OCI-LY7 (cell line): ENCODE data around the gene MPRIP. TPM values are rescaled to one million over a fixed set of nuclear protein-coding genes. Genes with fewer than 3 reads are reported as not detected.

Experiments used
- BruUV-seq: library from RNA; stranded (reverse); fragments of 400-500 nt; replicated peaks from 2 replicates; lab custom pipeline; 2021; lab: Mats Ljungman, UMichigan
- CTCF ChIA-PET: fragments of 300-600 bp; sonication (Branson Sonifier 250); formaldehyde crosslinking; loops from one replicate; lab custom pipeline; 2022; ENCODE audit warnings: antibody characterized with exemption; ENCODE audit not compliant: unreplicated experiment; lab: Charles Lee
- POLR2A ChIA-PET: fragments of 300-600 bp; sonication (Branson Sonifier 250); formaldehyde crosslinking; loops from one replicate; lab custom pipeline; 2022; ENCODE audit warnings: antibody characterized with exemption; lab: Charles Lee
- DNase-seq: peaks from one replicate; pipeline ENCODE4 v3.0.0-alpha.2; 2015; ENCODE audit warnings: low spot score
- H2AFZ ChIP-seq: fragments of 200-600 bp; sonication (generic), shearing (Covaris generic); 2 replicates; pipeline ENCODE4 v1.6.1; 2014; ENCODE audit warnings: mild to moderate bottlenecking, antibody characterized with exemption, low read length, moderate library complexity
- H3K27ac ChIP-seq: fragments of 200-600 bp; sonication (generic); 2 replicates; pipeline ENCODE4 v1.5.1; 2014; ENCODE audit warnings: mixed run types, low read depth, mild to moderate bottlenecking, moderate library complexity, low read length, inconsistent platforms; ENCODE audit not compliant: poor library complexity, severe bottlenecking
- H3K36me3 ChIP-seq: fragments of 200-600 bp; sonication (generic); 2 replicates; pipeline ENCODE4 v1.6.1; 2014; ENCODE audit warnings: mild to moderate bottlenecking, antibody characterized with exemption, low read length, moderate library complexity, mixed read lengths; ENCODE audit not compliant: insufficient read depth
- H3K4me1 ChIP-seq: fragments of 200-600 bp; sonication (generic); 2 replicates; pipeline ENCODE4 v1.5.1; 2014; ENCODE audit warnings: mild to moderate bottlenecking, low read length; ENCODE audit not compliant: insufficient read depth, poor library complexity, severe bottlenecking
- H3K4me2 ChIP-seq: fragments of 200-600 bp; sonication (generic); 2 replicates; pipeline ENCODE4 v1.6.1; 2014; ENCODE audit warnings: mild to moderate bottlenecking, low read length
- H3K4me3 ChIP-seq: fragments of 200-600 bp; sonication (generic); 2 replicates; pipeline ENCODE4 v1.5.1; 2014; ENCODE audit warnings: mild to moderate bottlenecking, low read depth, low read length; ENCODE audit not compliant: poor library complexity, severe bottlenecking
- H3K79me2 ChIP-seq: fragments of 200-600 bp; sonication (generic); 2 replicates; pipeline ENCODE4 v1.6.1; 2016; ENCODE audit warnings: low read depth, mild to moderate bottlenecking, low read length, moderate library complexity, mixed read lengths; ENCODE audit not compliant: insufficient read depth
- H3K9me2 ChIP-seq: fragments of 200-600 bp; sonication (generic); 2 replicates; pipeline ENCODE4 v1.6.1; 2016; ENCODE audit warnings: mild to moderate bottlenecking, low read length, mixed read lengths; ENCODE audit not compliant: insufficient read depth
- H3K9me3 ChIP-seq: fragments of 200-600 bp; sonication (generic); 2 replicates; pipeline ENCODE4 v1.6.1; 2014; ENCODE audit warnings: mild to moderate bottlenecking, mixed run types, low read length, mixed read lengths
- H4K20me1 ChIP-seq: fragments of 200-600 bp; sonication (generic); 2 replicates; pipeline ENCODE4 v1.6.1; 2014; ENCODE audit warnings: mild to moderate bottlenecking, antibody characterized with exemption, low read length, moderate library complexity, mixed read lengths; ENCODE audit not compliant: insufficient read depth
- CTCF ChIP-seq: fragments of 200-600 bp; sonication (generic); conservative IDR thresholded peaks from 2 replicates; pipeline ENCODE4 v1.5.1; 2014; ENCODE audit warnings: mild to moderate bottlenecking, antibody characterized with exemption, low read length, moderate library complexity, mixed read lengths
- EZH2phosphoT487 ChIP-seq: fragments of 200-600 bp; sonication (generic); IDR thresholded peaks from 2 replicates; pipeline ENCODE4 v1.6.1; 2018; ENCODE audit warnings: low read depth, borderline replicate concordance, mild to moderate bottlenecking, mixed run types, antibody characterized with exemption, low read length, moderate library complexity, mixed read lengths
- intact Hi-C: fragments of 100-400 bp; cut with micrococcal nuclease; formaldehyde crosslinking; loops from one replicate; pipeline ENCODE4 v1.10.0; 2022; ENCODE audit not compliant: unreplicated experiment
- total RNA-seq, 2 experiments: library from RNA; depleted of rRNA in 1 of 2; stranded (reverse); fragments of >200 nt in 1 of 2; shearing (Covaris generic) in 1 of 2; gene quantifications; 2 replicates each; pipeline ENCODE4 v1.2.3, GENCODE V29; 2014 to 2022

Gene MPRIP
- total RNA-seq, 2 experiments from 2014 or later = 73.3 to 109 TPM

GRCh38 chr17:17200831-17201230 is 158.6 kb downstream of the MPRIP start:
- ChIA-PET POLR2A (interaction anchor here (0.6 to 0.7 kb wide), 3 partner anchors 80 to 118 kb away, joined by 3 to 5 read pairs (median 4); no protein-coding TSS in a partner anchor), CTCF (no interaction called here)
- H3K79me2 ChIP-seq = no peaks in the 10 kb centered on the region
- intact Hi-C loops = no loop called here
- no peak overlapping the region for H3K4me2 ChIP-seq
- TF ChIP-seq EZH2phosphoT487 (no peak), CTCF (no peak)
- H2AFZ ChIP-seq = no peak overlapping the region
- no peak overlapping the region for H3K27ac ChIP-seq
- H3K4me1 ChIP-seq = no peaks in the 10 kb centered on the region
- H3K9me2 ChIP-seq = no peaks in the 10 kb centered on the region
- BruUV-seq = no TSS peak
- no peak overlapping the region for H3K4me3 ChIP-seq
- H3K36me3 ChIP-seq = no peaks in the 10 kb centered on the region
- DNase-seq = no peak
- no peaks in the 10 kb centered on the region for H4K20me1 ChIP-seq
- H3K9me3 ChIP-seq = no peaks in the 10 kb centered on the region

GRCh38 chr17:17201271-17201670 is 159.0 kb downstream of the MPRIP start:
- Histone ChIP-seq H3K4me3 (no peak overlapping the region), H3K9me2 (no peaks in the 10 kb centered on the region), H2AFZ (no peak overlapping the region), H3K36me3 (no peaks in the 10 kb centered on the region), H3K9me3 (no peaks in the 10 kb centered on the region), H3K4me2 (no peak overlapping the region), H3K4me1 (no peaks in the 10 kb centered on the region), H4K20me1 (no peaks in the 10 kb centered on the region), H3K27ac (no peak overlapping the region), H3K79me2 (no peaks in the 10 kb centered on the region)
- ChIA-PET POLR2A (interaction anchor here (0.6 to 0.7 kb wide), 3 partner anchors 79 to 117 kb away, joined by 3 to 5 read pairs (median 4); no protein-coding TSS in a partner anchor), CTCF (no interaction called here)
- BruUV-seq = no TSS peak
- DNase-seq = no peak
- TF ChIP-seq EZH2phosphoT487 = no peak
- TF ChIP-seq CTCF = no peak
- intact Hi-C loops = no loop called here

GRCh38 chr17:17201907-17202306 is 159.7 kb downstream of the MPRIP start:
- Histone ChIP-seq H3K27ac (no peak overlapping the region), H3K36me3 (no peaks in the 10 kb centered on the region), H3K4me2 (no peak overlapping the region), H4K20me1 (no peaks in the 10 kb centered on the region), H3K9me3 (no peaks in the 10 kb centered on the region), H2AFZ (no peak overlapping the region), H3K79me2 (no peaks in the 10 kb centered on the region), H3K4me1 (no peaks in the 10 kb centered on the region), H3K4me3 (no peak overlapping the region), H3K9me2 (no peaks in the 10 kb centered on the region)
- DNase-seq = no peak
- TF ChIP-seq CTCF (no peak), EZH2phosphoT487 (no peak)
- no TSS peak for BruUV-seq
- POLR2A ChIA-PET = no interaction called here
- intact Hi-C loops = no loop called here
- CTCF ChIA-PET = no interaction called here
